Coronary artery (tissue), 2 donors: ENCODE data around the gene TBC1D5.

Experiments
- DNase-seq: peaks from one replicate; pipeline ENCODE4 v3.0.0-alpha.2; 2017; ENCODE audit warnings: low spot score
- H3K27ac ChIP-seq, 2 donors: fragments of 200-600 bp; sonication (generic); one replicate each; pipeline ENCODE4 v1.5.1; 2016 to 2019
- H3K4me3 ChIP-seq: fragments of 200-600 bp; sonication (generic); 2 replicates; pipeline ENCODE4 v1.5.1; 2016; ENCODE audit warnings: mild to moderate bottlenecking, moderate library complexity
- CTCF ChIP-seq: fragments of 200-600 bp; sonication (generic); IDR thresholded peaks from one replicate; pipeline ENCODE4 v1.5.1; 2019; ENCODE audit warnings: antibody characterized with exemption

Gene TBC1D5

DNA sequence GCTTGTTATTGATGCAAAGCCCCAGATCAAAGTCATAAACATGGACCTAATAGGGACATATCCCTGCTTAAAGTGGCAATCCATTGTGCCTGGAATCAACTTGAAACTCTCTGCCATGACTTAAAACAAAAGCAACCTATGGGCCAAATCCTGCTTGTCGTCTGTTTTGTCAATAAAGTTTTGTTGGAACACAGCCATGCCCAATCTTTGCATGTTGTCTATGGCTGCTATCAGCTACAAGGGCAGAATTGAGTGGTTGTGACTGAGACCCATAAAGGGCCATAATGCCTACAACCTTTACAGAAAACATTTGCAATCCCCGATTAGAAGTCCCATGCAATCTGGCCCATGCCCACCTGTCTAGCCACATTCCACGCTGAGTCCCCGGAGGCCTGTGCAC is 622.3 kb downstream of the TBC1D5 start:
- H3K4me3 ChIP-seq = no peak overlapping the region
- no peak for TF ChIP-seq CTCF
- no peak for DNase-seq
- H3K27ac ChIP-seq = no peak overlapping the region

DNA sequence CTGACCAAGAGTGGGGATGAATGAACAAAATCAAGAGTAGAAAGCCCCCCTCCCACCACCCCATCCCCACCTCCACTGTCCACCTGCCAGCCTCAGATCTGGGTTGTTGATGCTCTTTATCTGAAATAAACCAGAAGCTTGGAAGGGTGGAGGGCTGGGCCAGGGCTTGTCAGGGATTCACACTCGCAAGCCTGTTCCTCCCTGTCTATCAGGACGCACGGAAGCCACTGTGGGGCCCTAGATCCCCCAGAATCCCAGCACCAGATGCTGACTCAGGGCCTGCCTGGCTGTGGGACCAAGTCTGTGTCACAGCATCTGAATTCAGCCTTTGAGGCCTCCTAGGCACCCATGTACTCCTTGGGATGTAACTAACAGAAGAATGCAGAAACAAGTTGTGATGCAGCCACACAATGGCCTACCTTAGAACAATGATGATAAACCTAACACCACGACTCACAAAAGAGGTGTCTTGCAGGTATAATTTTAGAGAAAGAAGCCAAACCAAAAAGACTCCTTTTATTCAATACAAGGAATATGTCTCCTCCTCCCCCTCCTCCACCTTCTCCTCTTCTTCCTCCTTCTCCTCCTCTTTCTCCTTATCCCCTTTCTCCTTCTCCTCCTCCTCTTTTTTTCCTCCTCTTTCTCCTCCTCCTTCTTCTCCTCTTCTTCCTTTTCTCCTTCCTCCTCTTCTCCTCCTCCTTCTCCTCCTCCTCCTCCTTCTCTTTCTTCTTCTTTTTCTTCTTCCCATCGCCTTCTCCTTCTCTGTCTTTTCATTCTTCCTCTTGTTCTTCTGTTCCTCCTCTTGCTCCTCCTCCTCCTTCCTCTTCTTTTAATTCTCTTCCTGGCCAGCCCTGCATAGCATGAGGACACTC is 623.0 kb downstream of the TBC1D5 start:
- no peak for DNase-seq
- no peak for TF ChIP-seq CTCF
- H3K27ac ChIP-seq = no peak overlapping the region
- H3K4me3 ChIP-seq = no peak overlapping the region

DNA sequence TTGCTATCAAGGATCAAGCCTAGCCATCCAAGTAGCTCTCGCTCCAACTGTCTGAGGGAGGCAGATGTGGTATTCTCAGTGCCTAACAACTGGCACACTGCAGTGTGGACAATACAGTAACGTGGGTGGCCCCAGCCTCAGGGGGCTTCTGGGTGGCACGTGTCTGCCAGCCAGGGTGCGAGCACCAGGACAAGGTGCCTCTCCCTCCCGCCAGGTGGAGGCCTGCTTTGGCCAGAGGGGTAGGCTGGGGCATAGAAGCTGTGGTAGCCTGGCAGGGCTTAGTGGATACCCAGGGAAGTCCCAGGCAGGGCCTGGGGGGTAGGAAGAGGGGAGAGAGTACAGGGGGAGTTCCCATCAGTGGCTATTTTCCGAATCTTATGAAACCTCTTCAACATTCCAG is 623.7 kb downstream of the TBC1D5 start:
- Histone ChIP-seq H3K27ac (no peak overlapping the region), H3K4me3 (no peak overlapping the region)
- no peak for DNase-seq
- TF ChIP-seq CTCF = no peak

GRCh38 chr3:17116007-17116600 is 626.3 kb downstream of the TBC1D5 start:
- TF ChIP-seq CTCF = no peak
- DNase-seq = no peak
- Histone ChIP-seq H3K4me3 (no peak overlapping the region), H3K27ac (no peak overlapping the region)

- no peak for DNase-seq
- no peak overlapping the region for H3K27ac ChIP-seq
- TF ChIP-seq CTCF = no peak
Measured at GRCh38 chr3:17115186-17115585, 627.2 kb downstream of the TBC1D5 start.

DNA sequence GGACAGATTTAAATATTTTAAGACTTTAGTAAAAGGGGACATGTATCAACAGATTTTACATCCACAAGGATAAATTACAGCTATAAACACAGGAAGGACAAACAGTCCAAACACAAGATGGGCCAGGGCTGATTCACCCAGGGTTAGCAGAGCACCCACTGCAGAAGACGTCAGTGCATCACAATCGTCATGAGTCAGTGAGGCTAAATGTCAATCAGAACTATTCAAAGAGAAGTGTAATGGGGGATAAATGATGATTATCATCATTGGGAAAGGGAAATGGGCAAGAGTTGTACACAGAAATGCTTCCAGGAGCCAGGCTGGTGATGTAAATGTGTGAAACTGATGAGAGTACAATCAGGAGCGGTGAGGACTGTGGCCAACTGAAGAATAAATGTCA is 630.8 kb downstream of the TBC1D5 start:
- no peak for DNase-seq
- H3K27ac ChIP-seq = no peak overlapping the region
- no peak for TF ChIP-seq CTCF
- no peak overlapping the region for H3K4me3 ChIP-seq

More at GRCh38 chr3:17115186-17115585, 627.2 kb downstream of the TBC1D5 start:
- no peak overlapping the region for H3K4me3 ChIP-seq
